GM19455 (cell line): ENCODE results near the gene ARHGAP45.
"Not testable (repeated sequence)": the region's sequence is repeated elsewhere in the genome, so short reads cannot be mapped to it uniquely, and the experiment has no call there.

ENCODE experiments used
- ATAC-seq: cut with Tn5 transposase; IDR thresholded peaks from one replicate; pipeline ENCODE4 v1.9.1; 2021; ENCODE audit not compliant: unreplicated experiment

ARHGAP45 gene

GRCh38 chr19:1113986-1114483 lies 47.1 kb downstream of the ARHGAP45 start:
- no peak for ATAC-seq

DNA sequence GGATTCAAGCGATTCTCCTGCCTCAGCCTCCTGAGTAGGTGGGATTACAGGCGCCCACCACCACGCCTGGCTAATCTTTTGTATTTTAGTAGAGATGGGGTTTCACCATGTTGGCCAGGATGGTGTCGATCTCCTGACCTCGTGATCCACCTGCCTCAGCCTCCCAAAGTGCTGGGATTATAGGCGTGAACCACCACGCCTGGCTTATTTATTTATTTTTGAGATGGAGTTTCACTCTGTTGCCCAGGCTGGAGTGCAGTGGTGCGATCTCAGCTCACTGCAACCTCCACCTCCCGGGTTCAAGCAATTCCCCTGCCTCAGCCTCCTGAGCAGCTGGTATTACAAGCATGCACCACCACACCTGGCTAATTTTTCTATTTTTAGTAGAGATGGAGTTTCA lies 47.8 kb downstream of the ARHGAP45 start:
- not testable (repeated sequence) for ATAC-seq

DNA sequence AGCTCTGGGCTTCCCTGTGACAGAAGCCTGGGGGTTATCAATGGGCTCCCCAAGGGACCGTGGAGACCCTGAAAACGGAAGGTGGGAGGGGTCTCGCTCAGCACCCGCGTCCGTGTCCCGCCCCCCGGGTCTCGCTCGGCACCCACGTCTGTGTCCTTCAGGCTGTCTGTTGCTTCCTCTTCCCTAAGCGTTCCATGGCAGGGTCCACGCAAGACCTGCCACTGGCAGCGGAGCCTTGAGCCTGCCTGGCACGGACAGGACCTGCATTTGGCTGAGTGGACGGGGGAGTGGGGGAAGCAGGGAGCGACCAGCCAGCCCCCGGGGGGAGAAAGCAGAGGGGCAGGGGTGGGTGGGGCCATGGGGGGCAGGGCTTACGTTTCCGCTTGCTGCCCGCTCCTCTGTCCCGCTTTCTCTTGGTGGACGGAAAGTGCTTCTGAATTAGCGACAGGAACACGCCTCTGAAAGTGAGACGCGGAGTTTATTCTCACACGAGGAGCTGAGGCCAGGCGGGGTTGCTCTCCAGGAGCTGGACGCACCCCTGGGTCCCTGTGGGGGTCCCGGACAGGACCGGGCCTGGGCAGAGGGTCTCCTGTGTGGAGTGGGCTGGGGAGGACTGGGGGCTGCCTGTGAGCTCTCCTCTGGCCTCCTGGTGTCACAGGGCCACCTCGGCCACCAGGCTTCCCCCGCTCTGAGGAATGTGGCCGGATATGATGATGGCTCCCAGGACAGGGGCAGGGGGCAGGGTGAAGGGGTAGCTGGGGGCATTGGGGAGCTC lies 48.9 kb downstream of the ARHGAP45 start:
- ATAC-seq: no peak

- no peak for ATAC-seq
Measured at GRCh38 chr19:1116726-1117581, 50.0 kb downstream of the ARHGAP45 start.

- ATAC-seq: no peak
Measured at GRCh38 chr19:1117654-1118053, 50.7 kb downstream of the ARHGAP45 start.

GRCh38 chr19:1118999-1119398 lies 52.0 kb downstream of the ARHGAP45 start:
- no peak for ATAC-seq

DNA sequence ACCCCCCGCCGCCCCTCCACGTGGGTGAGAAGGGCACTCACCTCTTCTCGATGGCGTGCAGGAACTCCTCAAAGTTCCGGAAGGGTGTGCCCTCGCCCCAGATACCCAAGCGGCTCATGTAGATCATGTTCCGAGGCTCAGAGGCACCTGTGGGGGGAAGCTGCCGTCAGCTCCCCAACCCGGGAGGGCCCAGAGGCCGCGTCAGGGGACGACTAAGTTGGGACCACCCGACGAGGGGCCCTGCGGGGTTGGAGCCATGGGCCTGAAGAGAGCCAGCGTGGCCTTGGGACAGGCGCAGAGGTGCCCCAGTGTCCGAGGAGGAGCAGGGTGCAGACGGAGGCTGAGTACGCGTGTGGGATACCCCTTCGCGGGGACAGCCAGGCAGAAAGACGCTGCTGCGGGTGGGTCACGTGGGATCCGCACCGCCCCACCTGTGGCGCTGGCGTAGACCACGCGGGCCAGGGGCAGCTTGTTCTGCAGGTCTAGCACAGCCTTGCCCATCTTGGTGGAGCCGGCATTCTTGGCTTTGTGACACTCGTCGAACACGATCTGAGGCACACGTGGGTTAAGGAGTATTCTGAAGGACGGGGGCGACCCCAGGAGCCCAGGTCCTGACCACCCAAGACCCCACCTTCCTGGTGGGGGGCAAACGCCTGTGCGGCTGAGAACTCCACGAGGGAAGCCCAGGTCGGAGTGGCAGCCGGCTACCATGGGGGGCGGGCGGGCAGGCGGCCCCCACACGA lies 52.7 kb downstream of the ARHGAP45 start:
- ATAC-seq: no peak

DNA sequence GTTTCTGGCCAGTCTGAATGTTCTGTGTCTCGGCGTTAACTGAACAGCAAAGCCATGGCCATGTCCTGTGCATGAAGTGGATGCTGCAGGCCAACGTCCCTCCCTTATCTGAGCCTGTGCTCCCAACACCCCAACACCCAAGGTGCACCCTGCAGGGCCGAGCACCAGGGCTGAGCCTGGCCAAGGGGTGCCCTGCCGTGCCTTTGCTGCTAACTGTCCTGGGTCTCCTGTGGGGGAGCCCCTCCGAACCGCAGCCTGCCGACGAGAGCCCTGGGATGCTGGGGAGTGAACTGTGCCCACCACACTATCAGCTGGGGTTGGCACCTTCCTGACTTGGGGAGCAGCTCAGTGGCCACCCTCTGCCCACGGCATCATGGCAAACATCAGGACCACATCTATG lies 54.4 kb downstream of the ARHGAP45 start:
- no peak for ATAC-seq

DNA sequence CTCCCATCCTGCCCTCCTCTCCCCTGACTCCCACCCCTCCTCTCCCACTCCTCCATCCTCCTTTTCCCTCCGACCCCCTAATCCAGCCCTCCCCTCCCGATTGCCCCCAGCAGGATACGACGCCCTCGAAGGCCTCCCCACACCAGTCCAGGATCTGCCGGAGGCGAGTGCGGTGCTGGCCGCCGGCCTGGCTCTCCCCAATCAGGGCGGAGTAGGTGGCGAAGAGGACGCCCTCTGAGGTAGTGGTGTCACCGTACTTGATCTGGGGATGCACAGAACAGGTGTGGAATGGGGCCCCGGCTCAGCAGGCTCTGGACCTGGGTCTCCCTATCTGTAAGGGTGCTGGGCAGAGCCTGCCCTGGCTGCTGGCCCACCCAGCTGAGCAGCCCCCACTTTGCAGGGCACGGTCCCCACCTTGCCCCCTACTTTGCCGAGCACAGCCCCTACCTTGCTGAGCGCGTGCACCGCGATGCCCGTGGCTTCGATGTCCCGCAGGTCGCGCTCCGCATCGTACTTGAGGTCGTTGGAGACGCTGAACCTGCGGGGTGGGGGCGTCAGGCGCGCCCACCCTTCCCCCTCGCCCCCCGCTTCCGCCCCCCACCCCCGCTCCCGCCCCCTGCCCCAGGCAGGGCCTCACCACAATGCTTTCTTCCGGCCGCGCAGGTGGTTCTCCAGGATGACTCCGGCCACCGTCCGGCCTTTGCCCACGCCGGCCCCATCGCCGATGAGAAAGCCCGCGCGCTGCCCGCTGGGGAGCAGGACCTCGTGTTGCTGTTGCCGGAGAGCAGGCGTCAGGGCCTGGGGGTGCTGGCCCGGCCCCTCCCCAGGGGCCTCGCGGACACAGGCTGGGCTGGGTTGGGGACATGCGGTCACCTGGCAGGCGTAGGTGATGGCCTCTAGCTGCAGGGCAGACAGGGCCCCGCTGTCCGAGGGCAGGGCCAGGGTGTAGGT lies 55.3 kb downstream of the ARHGAP45 start:
- ATAC-seq: no peak

DNA sequence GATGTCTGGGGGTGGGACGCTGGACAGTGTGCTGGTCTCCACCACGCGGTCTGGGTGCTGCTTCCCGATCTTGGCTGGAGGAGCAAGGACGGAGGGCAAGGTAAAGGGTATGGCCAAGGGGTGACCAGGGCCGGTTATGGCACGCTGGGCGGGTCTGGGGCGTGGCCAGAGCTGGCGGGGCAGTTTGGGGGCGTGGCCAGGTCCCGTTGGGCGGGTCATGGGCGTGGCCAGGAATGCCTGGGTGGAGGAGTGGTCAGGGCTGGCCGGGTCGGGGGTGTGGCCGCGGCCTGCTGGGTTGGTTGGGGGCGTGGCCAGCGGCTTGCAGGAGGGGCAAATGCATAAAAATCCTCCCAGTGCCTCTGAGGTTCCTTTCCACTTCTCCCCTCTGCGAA lies 56.0 kb downstream of the ARHGAP45 start:
- no peak for ATAC-seq

DNA sequence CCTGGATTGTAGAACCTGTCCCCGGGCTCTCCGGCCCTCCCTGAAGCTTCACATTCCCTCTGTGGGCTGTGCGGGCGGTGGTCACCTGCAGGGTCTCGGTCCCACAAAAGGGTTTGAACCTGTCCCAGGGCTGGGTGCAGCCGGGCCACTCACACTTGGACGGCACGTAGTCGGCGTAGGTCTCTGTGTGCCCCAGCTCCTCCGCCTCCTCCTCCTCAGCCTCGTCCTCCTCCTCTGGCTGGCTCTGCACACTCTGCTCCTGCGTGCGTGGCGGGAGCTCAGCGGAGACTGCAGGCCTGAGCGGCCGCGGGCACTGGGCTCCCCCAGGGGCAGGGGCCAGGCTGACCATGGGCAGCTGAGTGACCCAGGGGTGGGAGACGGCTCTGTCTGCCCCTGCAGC lies 56.4 kb downstream of the ARHGAP45 start:
- no peak for ATAC-seq

DNA sequence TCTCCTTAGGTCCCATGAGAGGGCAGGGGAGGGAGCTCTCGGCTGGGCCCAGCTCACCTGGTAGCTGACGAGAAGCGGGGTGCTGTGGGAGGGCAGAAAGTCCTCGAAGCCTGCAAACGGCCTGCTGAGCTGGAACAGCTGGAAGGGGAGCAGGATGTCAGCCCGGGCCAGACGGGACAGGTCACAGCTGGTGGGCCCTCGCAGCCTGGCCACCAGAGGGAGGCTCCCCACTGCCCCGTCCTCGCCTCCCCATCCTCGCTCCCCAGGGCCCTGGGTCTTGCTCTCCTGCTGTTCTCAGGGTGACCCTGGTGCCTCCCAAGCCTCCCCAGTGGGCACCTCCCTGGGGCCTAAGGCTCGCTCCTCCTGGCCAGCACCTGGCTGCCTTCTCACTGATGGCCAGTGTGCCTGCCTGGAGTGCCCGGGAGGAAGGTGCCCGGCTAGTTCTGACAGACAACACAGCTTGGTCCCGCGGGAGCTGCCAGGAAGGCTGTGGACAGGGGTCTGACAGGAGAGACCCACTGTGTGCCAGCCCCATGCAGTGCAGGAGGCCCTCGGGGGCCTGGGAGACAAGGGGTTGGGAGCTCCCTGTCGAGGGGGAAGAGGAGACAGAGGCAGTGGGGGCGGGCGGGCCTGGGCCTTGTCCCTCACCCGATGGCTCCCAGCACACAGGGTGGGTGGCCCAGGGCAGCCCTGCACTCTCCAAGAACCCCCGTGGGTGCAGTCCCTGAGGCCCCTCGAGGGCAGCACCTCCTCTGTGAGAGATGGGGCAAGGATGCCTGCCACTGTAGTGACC lies 57.1 kb downstream of the ARHGAP45 start:
- ATAC-seq: no peak

- no peak for ATAC-seq
Measured at GRCh38 chr19:1125601-1126467, 58.9 kb downstream of the ARHGAP45 start.

DNA sequence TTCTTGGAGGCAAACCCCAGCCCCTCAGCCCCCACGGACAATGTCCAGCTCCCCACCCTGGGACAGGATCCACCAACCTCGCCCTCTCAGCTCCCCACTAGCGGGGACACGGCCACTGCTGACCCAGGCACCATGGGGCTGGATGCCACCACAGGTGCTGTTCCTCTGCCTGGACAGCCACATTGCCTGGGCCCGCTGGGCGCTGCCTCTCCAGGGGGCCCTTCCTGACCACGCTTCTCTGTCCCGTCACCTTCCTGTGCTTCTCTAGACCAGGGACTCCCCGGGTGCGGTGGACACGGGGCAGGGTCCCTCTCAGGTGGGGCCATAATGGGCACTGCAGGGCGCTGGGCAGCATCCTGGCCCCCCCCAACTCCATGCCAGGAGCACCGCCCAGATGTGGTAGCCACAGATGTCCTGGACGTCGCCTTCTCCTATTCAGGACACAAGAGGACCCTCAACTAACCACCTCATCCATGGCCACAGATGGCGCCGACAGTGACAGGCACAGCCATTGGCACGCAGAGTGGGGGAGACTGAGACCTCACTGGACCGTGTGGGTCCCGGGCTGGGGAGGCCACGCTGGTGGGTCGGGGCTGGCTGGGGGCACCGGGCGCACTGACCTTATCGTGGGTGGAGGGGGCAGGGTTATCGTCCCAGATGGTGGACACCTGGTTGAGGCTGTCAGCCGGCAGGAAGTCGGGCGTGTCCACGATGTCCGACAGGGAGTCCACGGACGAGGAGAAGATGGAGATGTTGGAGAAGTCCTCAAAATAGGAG lies 60.2 kb downstream of the ARHGAP45 start:
- no peak for ATAC-seq

DNA sequence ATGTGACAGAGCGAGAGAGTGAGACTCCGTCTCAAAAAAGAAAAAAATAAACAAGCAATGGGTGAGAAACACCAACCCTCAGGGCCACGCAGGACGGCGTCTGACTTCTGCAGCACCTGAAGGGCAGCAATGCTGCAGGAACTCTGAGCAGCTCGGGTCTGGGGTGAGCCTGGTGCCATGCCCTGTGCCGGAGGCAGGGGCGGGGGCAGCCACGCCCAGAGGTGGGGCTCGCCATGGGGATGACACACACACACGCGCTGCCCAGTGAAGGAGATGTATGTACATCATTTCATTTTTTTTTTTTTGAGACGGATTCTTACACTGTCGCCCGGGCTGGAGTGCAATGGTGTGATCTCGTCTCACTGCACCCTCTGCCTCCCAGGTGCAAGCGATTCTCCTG lies 61.1 kb downstream of the ARHGAP45 start:
- ATAC-seq: no peak

DNA sequence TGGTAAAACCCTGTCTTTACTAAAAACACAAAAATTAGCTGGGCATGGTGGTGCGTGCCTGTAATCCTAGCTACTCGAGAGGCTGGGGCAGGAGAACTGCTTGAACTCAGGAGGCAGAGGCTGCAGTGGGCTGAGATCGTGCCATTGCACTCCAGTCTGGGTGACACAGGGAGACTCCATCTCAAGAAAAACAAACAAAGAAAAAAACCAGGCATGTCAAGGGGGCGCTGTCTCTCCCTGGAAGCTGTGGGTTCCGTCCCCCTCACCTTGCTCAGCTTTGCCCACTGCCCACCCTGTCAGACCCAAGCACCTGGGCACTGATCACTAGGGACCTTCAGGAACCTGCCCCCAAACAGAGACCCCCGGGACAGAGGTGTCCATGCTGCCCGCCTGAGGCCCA lies 62.1 kb downstream of the ARHGAP45 start:
- ATAC-seq: not testable (repeated sequence)

DNA sequence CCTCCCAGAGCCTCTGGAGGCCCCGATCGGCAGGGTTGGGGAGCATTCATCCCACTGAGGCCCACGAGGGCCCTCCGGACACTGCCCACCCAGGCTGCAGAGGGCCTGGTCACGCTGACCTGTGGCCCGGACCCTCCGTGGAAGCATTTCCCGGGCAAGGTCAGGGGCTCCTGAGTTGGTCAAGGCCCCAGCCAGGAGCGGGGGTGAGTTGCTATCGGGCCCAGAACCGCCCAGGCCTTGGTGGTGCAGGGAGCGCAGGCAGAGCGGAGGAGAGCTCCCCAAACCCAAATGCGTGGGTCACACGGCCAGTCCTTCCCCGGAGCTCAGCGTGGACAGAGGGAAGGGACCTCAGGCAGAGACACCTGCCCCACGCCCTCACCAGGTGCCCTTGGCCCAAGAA lies 62.6 kb downstream of the ARHGAP45 start:
- no peak for ATAC-seq
